Heart right ventricle (tissue), 16 donors: ENCODE results near the gene FAM53C. TPM values are rescaled to one million over a fixed set of nuclear protein-coding genes. Genes with fewer than 3 reads are reported as not detected.
"Not testable (repeated sequence)": the region's sequence is repeated elsewhere in the genome, so short reads cannot be mapped to it uniquely, and the experiment has no call there.

Experiments used
- ATAC-seq, 8 donors: fragments of 200-7000 bp; cut with Tn5 transposase; one replicate each; pipeline ENCODE4 v1.9.1; 2020; ENCODE audit warnings: mild to moderate bottlenecking in 8 of 8, moderate library complexity in 8 of 8, moderate number of reproducible peaks in 1 of 8
- DNase-seq, 2 donors: peaks; one replicate each; pipeline ENCODE4 v3.0.0-alpha.2; 2020
- H3K27ac ChIP-seq, 10 donors: fragments of 200-600 bp; sonication (generic) in 2 of 10; one replicate each; pipeline versions ENCODE4 v1.5.0 to v1.8.0; 2020 to 2022; ENCODE audit warnings: mild to moderate bottlenecking in 3 of 10
- H3K27me3 ChIP-seq, 7 donors: fragments of 200-600 bp; one replicate each; pipeline ENCODE4 v1.8.0; 2021 to 2022; ENCODE audit warnings: mild to moderate bottlenecking in 2 of 7
- H3K36me3 ChIP-seq, 9 donors: fragments of 200-600 bp; sonication (generic) in 1 of 9; one replicate each; pipeline versions ENCODE4 v1.5.0 to v1.8.0; 2020 to 2022; ENCODE audit warnings: mild to moderate bottlenecking in 2 of 9
- H3K4me1 ChIP-seq, 9 donors: fragments of 200-600 bp; sonication (generic) in 1 of 9; one replicate each; pipeline versions ENCODE4 v1.5.0 to v1.8.0; 2020 to 2022; ENCODE audit warnings: mild to moderate bottlenecking in 4 of 9
- H3K4me3 ChIP-seq, 10 donors: fragments of 200-600 bp; sonication (generic) in 2 of 10; one replicate each; pipeline versions ENCODE4 v1.5.0 to v1.8.0; 2020 to 2022; ENCODE audit warnings: mild to moderate bottlenecking in 7 of 10, moderate library complexity in 2 of 10
- H3K9me3 ChIP-seq, 11 donors: fragments of 200-600 bp in 10 of 11; sonication (generic) in 2 of 11; one replicate each; pipeline versions ENCODE4 v1.5.0 to v1.8.0; 2013 to 2022; ENCODE audit warnings: mild to moderate bottlenecking in 2 of 11, control low read depth in 1 of 11, moderate library complexity in 1 of 11
- CTCF ChIP-seq, 9 donors: fragments of 200-600 bp; sonication (generic) in 2 of 9; IDR thresholded peaks; one replicate each; pipeline versions ENCODE4 v1.5.0 to v1.8.0; 2021 to 2022; ENCODE audit warnings: antibody characterized with exemption in 9 of 9, mild to moderate bottlenecking in 5 of 9, moderate library complexity in 1 of 9
- WGBS, 2 donors: extraction: QIAGEN DNeasy Blood & Tissue Kit; methylation state at CpG; one replicate each; pipeline ENCODE4 v1.1.7; 2013; ENCODE audit warnings: inconsistent platforms in 1 of 2; 5-methylcytosine and 5-hydroxymethylcytosine counted together
- intact Hi-C, 10 donors: fragments of 100-400 bp; cut with DNase I; formaldehyde crosslinking; loops; one replicate each; pipeline versions ENCODE4 v1.11.1 to v1.14.2; 2022
- polyA plus RNA-seq, 2 donors: library from polyadenylated mRNA; stranded (reverse); fragments of 200-250 nt; gene quantifications; one replicate each; pipeline ENCODE4 v1.2.3, GENCODE V29; 2013
- total RNA-seq, 10 donors: library from RNA; stranded (reverse); fragmentation: NEBNext Ultra II Directional in 3 of 10; extraction: Animal tissue kit (Norgen Biotek cat#: 25700) in 3 of 10; gene quantifications; one replicate each; pipeline versions ENCODE4 v1.2.1 to v1.2.4, GENCODE V29; 2021 to 2023
- donor health status: Arrhythmogenic right ventricular cardiomyopathy.
- donor health status: ischemic (EF 13 %, LVEDD 7.1; RV severe dilation, severe dysfunction).
- donor health status: healthy with polysubstance abuse.
- donor health status: DM: no; HTN: yes; CAD: no.
- donor health status: DM: no; HTN: no; CAD: no.
- donor health status: ischemic (EF 25% LVEDD 6.9; RV normal size, moderate dysfunction).
- donor health status: ischemic (EF 25% LVEDD 5.7; RV mildly dilated, moderate dysfunction).
- donor health status: healthy.
- donor health status: DM: yes; HTN: yes; CAD: no.
- donor health status: Ischemic cardiomyopathy.
- donor health status: ischemic (EF 35%, LVEDD 5.7; RV mildly dilated, moderate dysfunction).
- donor health status: nonischemic (EF 11% LVEDD 7.7; RV severe dilation, severe dysfunction).
- donor health status: DM: yes; HTN: yes; CAD: no.
- donor health status: PGD.
- donor health status: ischemic (EF 29% LVEDD 5.4; RV normal size, mild dysfunction).
- donor health status: nonischemic (EF 23%, LVEDD 6.1; RV moderate dilation, normal function).

FAM53C gene
- total and polyA plus RNA-seq, 12 donors, result 8.8 to 29.9 (median 24.2) TPM

DNA sequence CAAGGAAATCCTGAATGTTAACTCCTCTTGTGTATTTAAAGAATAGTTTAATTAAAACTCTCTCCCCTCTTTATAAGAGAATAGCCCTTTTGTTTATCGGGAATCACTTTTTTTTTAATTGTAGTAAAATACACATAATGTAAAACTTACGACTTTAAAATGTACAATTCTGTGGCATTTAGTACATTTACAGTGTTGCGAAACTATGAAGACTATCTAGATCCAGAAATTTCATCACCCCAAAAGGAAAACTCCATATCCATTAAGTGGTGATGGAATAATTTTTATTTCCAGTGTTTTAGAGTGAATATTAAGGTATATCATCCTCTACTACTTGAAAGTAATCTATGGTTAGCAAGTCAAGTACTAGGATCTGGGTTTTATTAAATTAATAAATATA, 51.3 kb downstream of the FAM53C start:
- 96 to 97% methylated on average over 3 of the region's 3 CpGs for WGBS, 2 donors
- ATAC-seq (no peak), DNase-seq (no peak)
- Histone ChIP-seq H3K27me3 (no peaks in the 10 kb centered on the region), H3K4me1 (peaks cover 0 to 34% (median 10%) of the 10 kb centered on the region in 9 donors), H3K36me3 (peaks cover 0 to 98% (median 49%) of the 10 kb centered on the region in 9 donors), H3K4me3 (no peak overlapping the region), H3K27ac (no peak overlapping the region), H3K9me3 (no peaks in the 10 kb centered on the region)
- no peak for TF ChIP-seq CTCF (IDR thresholded peaks at IDR 0.05)
- intact Hi-C loops, result no loop called here

DNA sequence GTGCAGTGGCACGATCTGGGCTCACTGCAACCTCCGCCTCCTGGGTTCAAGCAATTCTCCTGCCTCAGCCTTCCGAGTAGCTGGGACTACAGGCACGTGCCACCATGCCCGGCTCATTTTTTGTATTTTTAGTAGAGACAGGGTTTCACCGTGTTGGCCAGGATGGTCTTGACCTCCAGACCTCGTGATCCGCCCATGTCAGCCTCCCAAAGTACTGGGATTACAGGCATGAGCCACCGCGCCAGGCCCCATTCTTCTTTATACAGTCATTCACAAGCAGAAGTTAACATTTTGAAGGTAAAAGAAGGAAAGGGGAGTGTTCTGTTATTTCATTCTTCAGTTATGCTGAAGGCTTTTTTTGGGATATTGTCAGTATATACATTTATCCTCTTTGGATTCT, 51.8 kb downstream of the FAM53C start:
- Histone ChIP-seq H3K4me1 (peaks cover 0 to 34% (median 10%) of the 10 kb centered on the region in 9 donors), H3K36me3 (peaks cover 0 to 98% (median 47%) of the 10 kb centered on the region in 9 donors)
- DNase-seq, H3K27ac ChIP-seq, H3K27me3 ChIP-seq, ATAC-seq, H3K9me3 ChIP-seq, H3K4me3 ChIP-seq: not testable (repeated sequence)
- intact Hi-C loops, result loop anchor here in 1 of 10 donors (5.0 kb wide), 1 partner anchor 33 kb away; no protein-coding TSS in a partner anchor
- 95 to 97% methylated on average over 10 of the region's 10 CpGs for WGBS, 2 donors

DNA sequence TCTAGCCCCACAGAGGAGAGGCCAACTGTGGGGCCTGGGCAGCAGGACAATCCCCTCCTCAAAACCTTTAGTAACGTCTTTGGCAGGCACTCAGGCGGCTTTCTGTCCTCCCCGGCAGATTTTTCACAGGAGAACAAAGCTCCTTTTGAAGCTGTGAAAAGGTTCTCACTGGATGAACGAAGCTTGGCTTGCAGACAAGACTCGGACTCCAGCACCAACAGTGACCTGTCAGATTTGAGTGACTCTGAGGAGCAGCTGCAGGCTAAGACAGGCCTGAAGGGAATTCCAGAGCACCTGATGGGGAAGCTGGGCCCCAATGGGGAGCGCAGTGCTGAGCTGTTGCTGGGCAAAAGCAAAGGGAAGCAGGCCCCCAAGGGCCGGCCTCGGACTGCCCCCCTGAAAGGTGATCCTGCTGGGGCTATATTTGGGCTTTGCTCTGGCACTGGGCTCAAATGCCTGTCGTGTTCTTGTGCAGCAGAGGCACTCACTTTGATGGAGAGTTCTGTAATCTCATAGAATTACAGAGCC, 53.9 kb downstream of the FAM53C start:
- Histone ChIP-seq H3K4me1 (peaks cover 0 to 34% (median 9%) of the 10 kb centered on the region in 9 donors), H3K27ac (peak overlapping the region; percentile 50 to 86 (median 78)), H3K36me3 (peaks cover 0 to 98% (median 43%) of the 10 kb centered on the region in 9 donors), H3K4me3 (peak overlapping the region in 2 of 10 donors; percentile 13 to 15), H3K9me3 (no peaks in the 10 kb centered on the region), H3K27me3 (no peaks in the 10 kb centered on the region)
- no peak for TF ChIP-seq CTCF (IDR thresholded peaks at IDR 0.05)
- WGBS, 2 donors, result 39 to 63% methylated on average over 9 of the region's 9 CpGs
- intact Hi-C loops, result loop anchor here in 1 of 10 donors (5.0 kb wide), 1 partner anchor 35 kb away; no protein-coding TSS in a partner anchor
- ATAC-seq (peak; percentile 82 to 98 (median 94)), DNase-seq (peak; percentile 37 to 57)

Other genes with a start within 250 kb of the FAM53C start
- gene NME5, start 198.8 kb upstream of the FAM53C start, total RNA-seq, result 1 to 10 TPM; 2.0 to 5.9 (median 3.9) TPM
- gene NME5, start 198.8 kb upstream of the FAM53C start, polyA plus RNA-seq, result 1 to 10 TPM; 3.3 to 9.4 TPM
- gene BRD8, start 159.6 kb upstream of the FAM53C start, total RNA-seq, result 10 to 100 TPM; 16.6 to 33.3 (median 22.7) TPM
- 10 to 100 TPM; 13.0 to 35.9 TPM for gene BRD8, start 159.6 kb upstream of the FAM53C start, polyA plus RNA-seq
- gene KIF20A, start 159.2 kb upstream of the FAM53C start, total RNA-seq, result 1 to 10 TPM in 2 of 10 donors, under 1 TPM in 6, not detected in 2; 0.13 to 9.3 (median 0.55) TPM
- under 1 TPM; 0.12 to 0.29 TPM for gene KIF20A, start 159.2 kb upstream of the FAM53C start, polyA plus RNA-seq
- 10 to 100 TPM; 14.6 to 23.0 (median 17.8) TPM for gene CDC23, start 124.9 kb upstream of the FAM53C start, total RNA-seq
- 10 to 100 TPM; 10.5 to 12.9 TPM for gene CDC23, start 124.9 kb upstream of the FAM53C start, polyA plus RNA-seq
- 1 to 10 TPM in 1 of 10 donors, under 1 TPM in 8, not detected in 1; 0.15 to 1.7 (median 0.87) TPM for gene GFRA3, start 63.6 kb upstream of the FAM53C start, total RNA-seq
- gene GFRA3, start 63.6 kb upstream of the FAM53C start, polyA plus RNA-seq, result 1 to 10 TPM in 1 of 2 donors, under 1 TPM in 1; 0.59 to 1.4 TPM
- gene CDC25C, start 6.5 kb upstream of the FAM53C start, total RNA-seq, result under 1 TPM in 5 of 10 donors, not detected in 5; 0.13 to 0.74 (median 0.38) TPM
- gene CDC25C, start 6.5 kb upstream of the FAM53C start, polyA plus RNA-seq, result under 1 TPM in 1 of 2 donors, not detected in 1; 0.03 TPM
- gene KDM3B, start 14.4 kb downstream of the FAM53C start, total RNA-seq, result 10 to 100 TPM; 31.9 to 57.3 (median 48.3) TPM
- gene KDM3B, start 14.4 kb downstream of the FAM53C start, polyA plus RNA-seq, result 10 to 100 TPM; 11.9 to 22.4 TPM
- 10 to 100 TPM in 2 of 10 donors, 1 to 10 TPM in 8; 2.0 to 17.3 (median 8.0) TPM for gene REEP2, start 100.8 kb downstream of the FAM53C start, total RNA-seq
- gene REEP2, start 100.8 kb downstream of the FAM53C start, polyA plus RNA-seq, result 10 to 100 TPM in 1 of 2 donors, 1 to 10 TPM in 1; 2.3 to 10.8 TPM
- 100 to 1,000 TPM in 1 of 10 donors, 10 to 100 TPM in 8, 1 to 10 TPM in 1; 5.2 to 164 (median 40.8) TPM for gene EGR1, start 127.2 kb downstream of the FAM53C start, total RNA-seq
- 10 to 100 TPM; 10.8 to 14.5 TPM for gene EGR1, start 127.2 kb downstream of the FAM53C start, polyA plus RNA-seq
- gene ETF1, start 205.0 kb downstream of the FAM53C start, total RNA-seq, result 100 to 1,000 TPM in 1 of 10 donors, 10 to 100 TPM in 9; 73.5 to 113 (median 83.9) TPM
- gene ETF1, start 205.0 kb downstream of the FAM53C start, polyA plus RNA-seq, result 10 to 100 TPM; 17.9 to 52.3 TPM
- 100 to 1,000 TPM; 246 to 415 (median 324) TPM for gene HSPA9, start 237.1 kb downstream of the FAM53C start, total RNA-seq
- gene HSPA9, start 237.1 kb downstream of the FAM53C start, polyA plus RNA-seq, result 100 to 1,000 TPM in 1 of 2 donors, 10 to 100 TPM in 1; 82.9 to 240 TPM